Umbilical cord (tissue), 2 donors: ENCODE data around the gene GPR119. TPM values are rescaled to one million over a fixed set of nuclear protein-coding genes. Genes with fewer than 3 reads are reported as not detected.
A peak's percentile ranks its signal among the peaks of the same experiment; 100 is the strongest.
"Not testable (repeated sequence)": the region's sequence is repeated elsewhere in the genome, so short reads cannot be mapped to it uniquely, and the experiment has no call there.

Experiments
- DNase-seq: peaks from one replicate; pipeline ENCODE4 v3.0.0-alpha.2; 2015; ENCODE audit warnings: low spot score
- total RNA-seq: library from RNA; depleted of rRNA; stranded (reverse); fragments of >200 nt; gene quantifications from one replicate; pipeline ENCODE4 v1.2.3, GENCODE V29; 2014; ENCODE audit warnings: low replicate concordance; ENCODE audit not compliant: insufficient read depth

Gene GPR119
- total RNA-seq, 1 donor from 2014 or later: not detected

GRCh38 chrX:130339408-130340222 lies 45.9 kb downstream of the GPR119 start, which contains the start of gene SLC25A14:
Gene SLC25A14 (plus strand): TSS chrX:130339919. CDS start chrX:130340279, 360 bp downstream.
- DNase-seq: peak; percentile 78

DNA sequence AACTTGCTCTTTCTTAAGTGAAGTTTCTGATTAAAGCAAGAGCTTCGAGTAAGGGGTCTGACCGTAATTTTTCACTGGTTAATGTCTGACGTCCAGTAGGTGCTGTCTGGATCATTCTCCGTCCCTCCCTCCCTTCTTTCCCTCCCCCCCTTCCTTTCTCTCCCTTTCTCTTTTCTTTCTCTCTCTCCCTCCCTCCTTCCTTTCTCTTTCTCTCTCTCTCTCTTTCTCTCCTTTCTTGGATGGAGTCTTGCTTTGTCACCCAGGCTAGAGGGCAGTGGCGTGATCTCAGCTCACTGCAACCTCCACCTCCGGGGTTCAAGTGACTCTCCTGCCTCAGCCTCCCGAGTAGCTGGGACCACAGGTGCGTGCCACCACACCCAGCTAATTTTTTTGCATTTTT lies 46.6 kb downstream of the GPR119 start:
- not testable (repeated sequence) for DNase-seq

GRCh38 chrX:130336531-130336930 lies 48.9 kb downstream of the GPR119 start:
- no peak for DNase-seq

Other genes starting within 250 kb of the GPR119 start
- 7.9 TPM for gene AIFM1, start 219.8 kb downstream of the GPR119 start, total RNA-seq
- gene RAB33A, start 213.7 kb downstream of the GPR119 start, total RNA-seq: 18.8 TPM
- 0.72 TPM for gene ZNF280C, start 116.8 kb downstream of the GPR119 start, total RNA-seq
- gene SLC25A14, start 45.8 kb downstream of the GPR119 start, total RNA-seq: 1.2 TPM
- 9.6 TPM for gene RBMX2, start 16.3 kb upstream of the GPR119 start, total RNA-seq